HG03103 (cell line): Measurements from ENCODE around the gene PRR36.

Experiments used
- ATAC-seq: cut with Tn5 transposase; IDR thresholded peaks from one replicate; pipeline ENCODE4 v1.9.1; 2021; ENCODE audit warnings: low read depth; ENCODE audit not compliant: unreplicated experiment

PRR36 gene

DNA sequence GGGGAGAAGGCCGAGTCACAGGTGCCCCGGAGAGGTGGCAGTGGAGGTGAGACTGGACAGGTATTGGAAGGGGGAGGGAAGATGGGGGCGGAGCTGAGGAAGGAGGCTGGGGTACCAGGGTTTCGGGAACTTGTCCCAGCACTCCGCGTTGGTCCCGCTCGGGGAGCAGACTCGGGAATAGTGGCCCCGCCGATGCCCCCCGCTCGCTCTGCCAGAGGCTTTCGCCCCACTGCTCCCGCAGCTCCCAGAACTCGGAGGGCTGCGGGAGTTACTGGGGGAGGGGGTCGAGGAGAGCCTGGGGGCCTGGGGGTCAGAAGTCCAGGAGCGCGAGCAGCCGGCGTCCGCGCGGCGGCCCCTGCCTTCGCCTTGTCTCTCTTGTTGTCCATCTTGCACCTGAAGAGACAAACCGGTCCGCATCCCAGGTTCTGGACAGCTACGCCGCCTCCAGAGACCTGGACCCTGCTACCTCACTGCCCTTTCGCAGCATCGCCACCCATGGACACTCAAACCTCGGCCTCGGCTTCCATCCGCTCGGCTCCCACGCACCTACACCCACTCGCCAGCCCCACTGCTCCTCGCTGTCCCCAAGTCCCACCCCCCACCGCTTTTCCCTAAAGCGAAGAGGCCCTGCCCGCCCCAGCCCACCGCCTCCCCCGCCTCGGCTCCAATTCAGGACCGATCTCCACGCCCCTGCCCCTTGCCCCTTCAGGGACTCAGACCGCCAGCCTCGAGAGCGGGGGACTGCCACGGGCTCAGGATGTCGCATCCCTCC is 700 bp downstream of the PRR36 start:
- no peak for ATAC-seq

- ATAC-seq: no peak
Measured at GRCh38 chr19:7872306-7873204, 1.6 kb downstream of the PRR36 start.

- no peak for ATAC-seq
Measured at GRCh38 chr19:7871437-7872305, 2.5 kb downstream of the PRR36 start.

DNA sequence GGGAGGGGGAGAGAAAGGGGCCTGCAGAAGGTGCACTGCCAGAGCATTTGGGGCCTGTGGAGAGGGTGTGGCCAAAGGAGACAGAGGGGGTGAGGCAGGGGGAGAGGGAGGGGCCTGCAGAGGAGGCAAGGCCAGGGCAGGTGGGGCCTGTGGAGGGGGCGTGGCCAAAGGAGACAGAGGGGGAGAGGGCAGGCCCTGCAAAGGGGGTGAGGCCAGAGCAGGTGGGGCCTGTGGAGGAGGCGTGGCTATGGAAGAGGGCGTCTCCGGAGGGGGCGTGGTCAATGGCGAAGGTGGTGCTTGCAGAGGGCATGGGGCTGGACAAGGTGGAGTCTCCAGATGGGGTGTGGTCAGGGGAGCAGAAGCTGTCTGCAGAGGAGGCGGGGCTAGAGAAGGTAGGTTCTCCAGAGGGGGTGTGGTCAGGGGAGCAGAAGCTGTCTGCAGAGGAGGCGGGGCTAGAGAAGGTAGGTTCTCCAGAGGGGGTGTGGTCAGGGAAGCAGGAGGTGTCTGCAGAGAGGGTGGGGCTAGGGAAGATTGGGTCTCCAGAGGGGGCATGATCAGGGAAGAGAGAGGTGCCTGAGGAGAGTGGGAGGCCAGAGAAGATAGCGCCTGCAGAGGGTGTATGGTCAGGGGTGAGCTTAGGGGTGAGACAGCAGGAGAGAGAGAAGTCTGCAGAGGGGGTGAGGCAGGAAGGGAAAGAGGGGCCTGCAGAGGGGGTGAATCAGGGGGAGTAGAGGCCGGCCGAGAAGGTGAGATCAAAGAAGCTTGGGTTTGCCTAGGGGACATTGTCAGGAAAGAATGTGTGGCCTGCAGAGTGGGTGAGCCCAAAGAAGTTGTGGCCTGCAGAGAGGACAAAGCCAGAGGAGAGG is 3.4 kb downstream of the PRR36 start:
- no peak for ATAC-seq

DNA sequence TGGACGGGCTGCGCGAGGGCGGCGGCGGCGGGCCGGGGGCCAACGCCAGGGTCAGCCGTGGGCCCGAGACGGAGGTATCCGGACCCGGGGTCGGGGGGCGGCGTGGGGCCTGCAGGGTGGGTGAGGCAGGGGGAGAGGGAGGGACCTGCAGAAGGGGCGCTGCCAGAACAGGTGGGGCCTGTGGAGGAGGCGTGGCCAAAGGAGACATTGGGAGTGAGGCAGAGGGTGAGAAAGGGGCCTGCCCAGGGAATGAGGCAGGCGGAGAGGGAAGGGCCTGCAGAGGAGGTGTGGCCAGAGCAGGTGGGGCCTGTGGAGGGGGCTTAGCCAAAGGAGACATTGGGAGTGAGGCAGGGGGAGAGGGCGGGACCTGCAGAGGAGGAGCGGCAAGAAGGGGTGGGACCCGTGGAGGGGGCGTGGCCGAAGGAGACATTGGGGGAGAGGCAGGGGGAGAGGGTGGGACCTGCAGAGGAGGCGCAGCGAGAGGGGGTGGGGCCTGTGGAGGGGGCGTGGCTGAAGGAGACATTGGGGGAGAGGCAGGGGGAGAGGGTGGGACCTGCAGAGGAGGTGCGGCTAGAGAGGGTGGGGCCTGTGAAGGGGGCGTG is 4.2 kb downstream of the PRR36 start:
- ATAC-seq: no peak

DNA sequence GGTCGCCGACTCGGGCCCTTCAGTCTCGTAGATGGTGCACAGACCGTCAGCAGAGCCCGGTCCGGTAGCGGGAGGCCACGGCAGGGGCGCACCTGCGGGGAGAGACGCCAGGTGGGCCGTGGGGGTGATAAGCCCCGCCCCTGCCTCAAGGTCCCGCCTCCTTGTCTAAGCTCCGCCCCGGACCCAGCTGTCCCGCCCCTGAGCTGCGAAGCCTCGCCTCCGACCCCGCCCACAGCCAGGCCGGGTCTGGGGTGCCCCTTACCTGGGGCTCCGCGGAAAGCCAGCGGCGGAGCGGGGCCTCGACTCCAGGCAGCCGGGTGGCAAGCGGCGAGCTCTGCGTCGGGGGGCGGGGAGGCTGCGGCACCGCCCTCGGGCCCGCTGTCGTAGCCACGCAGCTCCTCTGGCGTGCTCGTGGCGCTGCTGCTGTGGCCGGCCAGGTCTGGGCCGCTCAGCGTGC is 4.7 kb downstream of the PRR36 start:
- peak; percentile 29 for ATAC-seq

- ATAC-seq: peak; percentile 46
Measured at GRCh38 chr19:7868671-7869452, 5.3 kb downstream of the PRR36 start.

- no peak for ATAC-seq
Measured at GRCh38 chr19:7868326-7868670, 5.9 kb downstream of the PRR36 start.

DNA sequence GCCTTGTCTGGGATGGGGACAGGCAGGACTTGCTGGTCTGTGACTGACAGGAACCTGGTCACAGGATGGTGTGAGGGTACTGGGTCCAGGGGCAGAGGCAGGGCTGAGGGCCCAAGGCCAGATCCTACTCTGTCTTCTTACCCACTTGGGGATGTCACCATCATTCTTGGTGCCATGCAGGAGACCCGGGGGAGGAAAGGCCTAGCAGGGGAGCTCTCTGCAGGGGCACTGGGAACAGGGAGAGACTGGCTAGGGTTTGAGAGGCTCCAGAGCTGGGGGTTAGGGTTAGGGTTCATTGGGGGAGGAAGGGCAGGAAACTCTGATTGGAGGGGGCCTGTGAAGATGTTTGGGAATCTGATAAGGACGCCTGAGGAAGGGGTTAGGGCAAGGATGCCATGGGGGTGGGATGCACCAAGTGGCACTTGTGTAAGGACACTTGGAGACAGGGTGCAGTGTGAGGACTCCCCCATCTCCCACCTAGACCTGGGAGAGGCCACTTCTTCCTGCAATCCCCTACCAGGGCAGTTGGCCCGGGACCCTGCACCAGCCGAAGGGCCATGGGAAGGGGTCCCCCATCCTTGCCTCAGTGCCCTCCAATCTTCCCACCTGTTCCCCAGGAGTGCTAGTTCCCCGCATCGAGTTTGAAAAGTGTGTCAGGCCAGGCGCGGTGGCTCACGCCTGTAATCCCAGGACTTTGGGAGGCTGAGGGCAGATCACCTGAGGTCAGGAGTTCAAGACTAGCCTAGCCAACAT is 6.9 kb downstream of the PRR36 start:
- ATAC-seq: no peak

DNA sequence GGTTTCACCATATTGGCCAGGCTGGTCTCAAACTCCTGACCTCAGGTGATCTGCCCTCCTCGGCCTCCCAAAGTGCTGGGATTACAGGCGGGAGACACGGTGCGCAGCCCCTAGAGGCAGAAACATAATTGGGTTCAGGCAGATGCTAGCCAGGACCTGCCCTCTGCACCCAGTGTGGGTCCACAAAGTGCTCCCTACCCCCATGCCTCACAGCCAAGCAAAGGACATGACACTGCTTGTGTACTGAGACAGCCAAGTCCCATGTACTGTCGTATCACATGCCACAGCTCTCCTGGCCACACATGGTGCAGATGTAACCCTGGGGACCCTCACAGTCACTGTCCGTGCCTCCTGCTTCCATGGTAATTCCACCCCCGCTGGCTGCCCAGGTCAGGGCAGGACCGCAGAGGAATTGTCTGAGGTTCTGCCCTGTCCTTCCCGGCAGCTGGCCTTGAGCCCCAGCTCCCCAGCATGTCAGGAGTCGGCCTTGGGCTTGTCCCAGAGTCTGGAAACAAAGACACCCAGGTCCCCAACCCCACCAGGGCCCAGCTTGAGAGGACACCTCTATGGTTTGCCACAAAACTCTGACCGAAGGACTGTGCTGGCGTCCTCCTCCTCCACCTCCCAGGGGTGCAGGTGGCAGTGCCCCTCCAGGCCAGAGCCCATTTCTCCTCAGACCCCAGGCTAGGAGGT is 7.6 kb downstream of the PRR36 start:
- ATAC-seq: no peak

GRCh38 chr19:7865262-7865911 is 8.8 kb downstream of the PRR36 start:
- no peak for ATAC-seq

GRCh38 chr19:7864690-7865074 is 9.5 kb downstream of the PRR36 start:
- ATAC-seq: no peak

DNA sequence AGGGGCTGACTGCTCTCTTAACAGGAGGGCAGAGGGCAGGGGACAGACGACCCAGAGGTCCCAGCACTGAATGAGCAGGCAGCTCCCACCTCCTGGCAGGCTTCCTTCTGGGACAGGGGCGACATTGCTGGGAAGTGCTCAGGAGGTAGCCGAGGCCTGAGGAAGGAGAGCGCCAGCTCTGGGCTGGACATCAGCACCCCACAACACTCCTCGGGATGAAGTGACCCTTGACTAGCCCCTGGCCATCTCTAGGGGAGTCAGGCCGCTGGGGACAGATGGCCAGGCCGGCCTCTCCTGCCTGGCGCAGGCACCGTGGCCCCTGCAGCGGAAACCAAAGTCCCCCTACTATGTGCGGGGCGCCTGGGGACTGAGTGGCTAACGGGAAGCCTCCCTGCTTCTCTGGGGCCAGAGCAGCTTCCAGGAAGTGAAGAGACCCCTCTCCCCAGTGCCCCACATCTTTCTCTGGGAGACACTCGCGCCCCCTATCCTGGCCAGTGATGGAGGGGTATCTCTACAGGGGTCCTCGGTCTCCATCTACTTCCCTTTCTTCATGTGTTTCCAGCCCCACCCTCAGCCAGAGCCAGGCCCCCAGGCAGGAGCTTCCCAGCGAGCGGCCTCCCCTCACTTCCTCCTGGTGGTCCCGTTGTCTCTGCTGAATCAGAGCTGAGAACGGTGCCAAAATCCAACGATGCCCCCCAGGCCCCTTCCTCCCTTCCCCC is 10.1 kb downstream of the PRR36 start:
- ATAC-seq: no peak

- no peak for ATAC-seq
Measured at GRCh38 chr19:7863157-7863970, 10.8 kb downstream of the PRR36 start.

GRCh38 chr19:7862413-7862951 is 11.7 kb downstream of the PRR36 start:
- ATAC-seq: no peak
